ACC112 (cell line): ENCODE measurements around the gene KCNK1.

ENCODE experiments used
- H2AFZ ChIP-seq: fragments of 200-600 bp; sonication (generic); one replicate; pipeline ENCODE4 v1.6.0; 2017; ENCODE audit warnings: antibody characterized with exemption, low read length; ENCODE audit not compliant: unreplicated experiment
- H3K27ac ChIP-seq: fragments of 200-600 bp; sonication (generic); 2 replicates; pipeline ENCODE4 v1.5.1; 2014; ENCODE audit warnings: low read depth, mild to moderate bottlenecking, antibody characterized with exemption, low read length, moderate library complexity
- H3K27me3 ChIP-seq: fragments of 200-600 bp; sonication (generic); 2 replicates; pipeline ENCODE4 v1.6.1; 2014; ENCODE audit warnings: mild to moderate bottlenecking, antibody characterized with exemption, low read length, moderate library complexity, mixed read lengths; ENCODE audit not compliant: insufficient read depth
- H3K36me3 ChIP-seq: fragments of 200-600 bp; sonication (generic); 2 replicates; pipeline ENCODE4 v1.6.1; 2016; ENCODE audit warnings: mild to moderate bottlenecking, antibody characterized with exemption, low read length, moderate library complexity, mixed read lengths; ENCODE audit not compliant: insufficient read depth
- H3K4me1 ChIP-seq: fragments of 200-600 bp; sonication (generic); one replicate; pipeline ENCODE4 v1.6.1; 2016; ENCODE audit warnings: low read length, mixed read lengths; ENCODE audit not compliant: insufficient read depth, unreplicated experiment, control insufficient read depth
- H3K4me3 ChIP-seq: fragments of 200-600 bp; sonication (generic); 2 replicates; pipeline ENCODE4 v1.5.1; 2014; ENCODE audit warnings: mild to moderate bottlenecking, low read depth, low read length
- H3K79me2 ChIP-seq: fragments of 200-600 bp; sonication (generic); one replicate; pipeline ENCODE4 v1.6.0; 2016; ENCODE audit warnings: low read length; ENCODE audit not compliant: control insufficient read depth, unreplicated experiment, insufficient read depth

The KCNK1 gene

GRCh38 chr1:233620065-233620464 lies 6.2 kb downstream of the KCNK1 start:
- Histone ChIP-seq H3K27me3 (no peaks in the 10 kb centered on the region), H3K36me3 (no peaks in the 10 kb centered on the region), H3K4me1 (peaks cover 7% of the 10 kb centered on the region), H3K79me2 (peaks cover 1% of the 10 kb centered on the region), H3K4me3 (no peak overlapping the region), H3K27ac (no peak overlapping the region), H2AFZ (no peak overlapping the region)

GRCh38 chr1:233621923-233622322 lies 8.0 kb downstream of the KCNK1 start:
- no peaks in the 10 kb centered on the region for H3K36me3 ChIP-seq
- no peak overlapping the region for H3K4me3 ChIP-seq
- H3K27me3 ChIP-seq, result no peaks in the 10 kb centered on the region
- no peak overlapping the region for H3K27ac ChIP-seq
- H3K4me1 ChIP-seq, result no peaks in the 10 kb centered on the region
- no peak overlapping the region for H2AFZ ChIP-seq
- H3K79me2 ChIP-seq, result no peaks in the 10 kb centered on the region

- Histone ChIP-seq H3K27me3 (no peaks in the 10 kb centered on the region), H3K4me1 (no peaks in the 10 kb centered on the region), H3K27ac (no peak overlapping the region), H3K4me3 (no peak overlapping the region), H3K79me2 (no peaks in the 10 kb centered on the region), H3K36me3 (no peaks in the 10 kb centered on the region), H2AFZ (no peak overlapping the region)
These were observed 10.4 kb downstream of the KCNK1 start for GRCh38 chr1:233624289-233624688.

- Histone ChIP-seq H2AFZ (no peak overlapping the region), H3K27me3 (no peaks in the 10 kb centered on the region), H3K79me2 (no peaks in the 10 kb centered on the region), H3K4me1 (no peaks in the 10 kb centered on the region), H3K4me3 (no peak overlapping the region), H3K36me3 (no peaks in the 10 kb centered on the region), H3K27ac (no peak overlapping the region)
These were observed 11.2 kb downstream of the KCNK1 start for GRCh38 chr1:233625087-233625486.

GRCh38 chr1:233625510-233625981 lies 11.6 kb downstream of the KCNK1 start:
- Histone ChIP-seq H3K27ac (no peak overlapping the region), H3K4me3 (no peak overlapping the region), H3K36me3 (no peaks in the 10 kb centered on the region), H3K79me2 (no peaks in the 10 kb centered on the region), H3K4me1 (no peaks in the 10 kb centered on the region), H3K27me3 (no peaks in the 10 kb centered on the region), H2AFZ (no peak overlapping the region)

- no peaks in the 10 kb centered on the region for H3K27me3 ChIP-seq
- no peak overlapping the region for H3K4me3 ChIP-seq
- H3K36me3 ChIP-seq, result no peaks in the 10 kb centered on the region
- H3K79me2 ChIP-seq, result no peaks in the 10 kb centered on the region
- no peak overlapping the region for H3K27ac ChIP-seq
- no peak overlapping the region for H2AFZ ChIP-seq
- H3K4me1 ChIP-seq, result no peaks in the 10 kb centered on the region
These were observed 13.5 kb downstream of the KCNK1 start for GRCh38 chr1:233627376-233627775.

- no peaks in the 10 kb centered on the region for H3K36me3 ChIP-seq
- no peak overlapping the region for H3K27ac ChIP-seq
- no peaks in the 10 kb centered on the region for H3K4me1 ChIP-seq
- H2AFZ ChIP-seq, result no peak overlapping the region
- no peaks in the 10 kb centered on the region for H3K27me3 ChIP-seq
- H3K79me2 ChIP-seq, result no peaks in the 10 kb centered on the region
- no peak overlapping the region for H3K4me3 ChIP-seq
These were observed 13.9 kb downstream of the KCNK1 start for GRCh38 chr1:233627823-233628222.

- Histone ChIP-seq H3K27me3 (no peaks in the 10 kb centered on the region), H3K4me1 (no peaks in the 10 kb centered on the region), H3K79me2 (no peaks in the 10 kb centered on the region), H2AFZ (no peak overlapping the region), H3K27ac (no peak overlapping the region), H3K36me3 (no peaks in the 10 kb centered on the region), H3K4me3 (no peak overlapping the region)
These were observed 15.5 kb downstream of the KCNK1 start for GRCh38 chr1:233629305-233629935.

- no peaks in the 10 kb centered on the region for H3K27me3 ChIP-seq
- H3K36me3 ChIP-seq, result no peaks in the 10 kb centered on the region
- no peak overlapping the region for H3K4me3 ChIP-seq
- H3K79me2 ChIP-seq, result no peaks in the 10 kb centered on the region
- no peaks in the 10 kb centered on the region for H3K4me1 ChIP-seq
- no peak overlapping the region for H3K27ac ChIP-seq
- no peak overlapping the region for H2AFZ ChIP-seq
These were observed 18.0 kb downstream of the KCNK1 start for GRCh38 chr1:233631810-233632405.

- H3K36me3 ChIP-seq, result no peaks in the 10 kb centered on the region
- H3K27me3 ChIP-seq, result no peaks in the 10 kb centered on the region
- H3K79me2 ChIP-seq, result no peaks in the 10 kb centered on the region
- H2AFZ ChIP-seq, result no peak overlapping the region
- no peak overlapping the region for H3K4me3 ChIP-seq
- no peak overlapping the region for H3K27ac ChIP-seq
- no peaks in the 10 kb centered on the region for H3K4me1 ChIP-seq
These were observed 18.5 kb downstream of the KCNK1 start for GRCh38 chr1:233632436-233632835.

GRCh38 chr1:233635765-233636502 lies 22.0 kb downstream of the KCNK1 start:
- H3K27ac ChIP-seq, result no peak overlapping the region
- H3K79me2 ChIP-seq, result no peaks in the 10 kb centered on the region
- H3K4me3 ChIP-seq, result no peak overlapping the region
- H2AFZ ChIP-seq, result no peak overlapping the region
- H3K4me1 ChIP-seq, result no peaks in the 10 kb centered on the region
- H3K36me3 ChIP-seq, result no peaks in the 10 kb centered on the region
- H3K27me3 ChIP-seq, result no peaks in the 10 kb centered on the region
